GM18951 (cell line): Measurements from ENCODE around the gene CPVL.

ENCODE experiments used
- POLR2A ChIP-seq: IDR thresholded peaks from 4 replicates; pipeline ENCODE4 v1.6.1; 2011; ENCODE audit warnings: mild to moderate bottlenecking; ENCODE audit not compliant: insufficient read length, insufficient read depth; ENCODE audit errors: extremely low read depth
- in situ Hi-C: fragments of 300-500 bp; cut with MboI; formaldehyde crosslinking; loops from one replicate; pipeline ENCODE4 v1.12.0; 2022; ENCODE audit warnings: low sequenced_read_pairs, mixed read lengths, inconsistent platforms; ENCODE audit not compliant: unreplicated experiment

Gene CPVL

GRCh38 chr7:29090151-29090805, 56.1 kb downstream of the CPVL start:
- in situ Hi-C loops, result no loop called here
- no peak for TF ChIP-seq POLR2A

GRCh38 chr7:29087840-29088170, 58.5 kb downstream of the CPVL start:
- in situ Hi-C loops, result no loop called here
- no peak for TF ChIP-seq POLR2A

- no peak for TF ChIP-seq POLR2A
- in situ Hi-C loops, result no loop called here
Measured at GRCh38 chr7:29086545-29086944, 59.8 kb downstream of the CPVL start.

- TF ChIP-seq POLR2A, result no peak
- in situ Hi-C loops, result no loop called here
Measured at GRCh38 chr7:29084832-29085231, 61.5 kb downstream of the CPVL start.

- in situ Hi-C loops, result no loop called here
Measured at GRCh38 chr7:29080803-29081202, 65.5 kb downstream of the CPVL start.

GRCh38 chr7:29078311-29079260, 67.8 kb downstream of the CPVL start:
- TF ChIP-seq POLR2A, result no peak
- in situ Hi-C loops, result no loop called here

More at GRCh38 chr7:29080803-29081202, 65.5 kb downstream of the CPVL start:
- no peak for TF ChIP-seq POLR2A

GRCh38 chr7:29077854-29078253, 68.5 kb downstream of the CPVL start:
- in situ Hi-C loops, result no loop called here
- TF ChIP-seq POLR2A, result no peak

GRCh38 chr7:29077176-29077575, 69.2 kb downstream of the CPVL start:
- in situ Hi-C loops, result no loop called here
- no peak for TF ChIP-seq POLR2A

GRCh38 chr7:29076631-29077030, 69.7 kb downstream of the CPVL start:
- in situ Hi-C loops, result no loop called here
- TF ChIP-seq POLR2A, result no peak

- in situ Hi-C loops, result no loop called here
- TF ChIP-seq POLR2A, result no peak
Measured at GRCh38 chr7:29075606-29076005, 70.7 kb downstream of the CPVL start.

- no peak for TF ChIP-seq POLR2A
- in situ Hi-C loops, result no loop called here
Measured at GRCh38 chr7:29071203-29071874, 75.0 kb downstream of the CPVL start.

GRCh38 chr7:29066641-29067040, 79.7 kb downstream of the CPVL start:
- no peak for TF ChIP-seq POLR2A
- in situ Hi-C loops, result no loop called here

GRCh38 chr7:29065181-29065857, 81.0 kb downstream of the CPVL start:
- TF ChIP-seq POLR2A, result no peak

More at GRCh38 chr7:29065181-29065857, 81.0 kb downstream of the CPVL start:
- in situ Hi-C loops, result no loop called here
